Sciatic nerve (tissue), 2 donors: ENCODE data around the gene DDX28. TPM values are rescaled to one million over a fixed set of nuclear protein-coding genes. Genes with fewer than 3 reads are reported as not detected.
"Not testable (repeated sequence)": the region's sequence is repeated elsewhere in the genome, so short reads cannot be mapped to it uniquely, and the experiment has no call there.

ENCODE experiments used
- ATAC-seq: fragments of 200-7000 bp; cut with Tn5 transposase; one replicate; pipeline ENCODE4 v1.9.1; 2020; ENCODE audit warnings: mild to moderate bottlenecking, moderate library complexity
- DNase-seq: peaks from one replicate; pipeline ENCODE4 v3.0.0-alpha.2; 2020; ENCODE audit warnings: low spot score
- intact Hi-C: fragments of 100-400 bp; cut with DNase I; formaldehyde crosslinking; loops from one replicate; pipeline ENCODE4 v1.14.2; 2022
- total RNA-seq: library from RNA; stranded (reverse); fragmentation: NEBNext Ultra II Directional; extraction: Animal tissue kit (Norgen Biotek cat#: 25700); gene quantifications from one replicate; pipeline ENCODE4 v1.2.1, GENCODE V29; 2021
- donor health status: DM: no; HTN: no; CAD: no.
- donor health status: DM: no; HTN: no; CAD: no.

DDX28 gene
- total RNA-seq, 1 donor from 2014 or later: 6.3 TPM

DNA sequence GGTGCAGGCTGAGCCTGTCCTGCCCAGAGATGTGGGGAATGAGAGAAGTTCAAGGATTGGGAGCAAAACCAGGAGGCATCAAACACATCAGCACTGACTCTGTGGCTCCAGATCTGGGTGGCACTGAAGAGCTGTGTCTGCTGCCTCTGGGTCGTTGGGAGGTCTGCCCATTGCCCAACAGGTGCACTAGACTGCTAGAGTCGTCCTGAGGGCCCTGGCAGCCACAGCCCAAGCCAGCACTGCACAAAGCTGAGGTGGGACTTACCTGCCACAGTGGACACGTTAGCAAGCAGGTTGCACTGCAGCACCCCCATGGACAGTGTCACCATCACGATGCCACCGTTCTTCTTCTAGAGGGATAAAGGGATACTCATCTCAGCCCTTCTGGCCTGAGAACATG, 46.0 kb downstream of the DDX28 start:
- DNase-seq (no peak), ATAC-seq (no peak)
- intact Hi-C loops: no loop called here

DNA sequence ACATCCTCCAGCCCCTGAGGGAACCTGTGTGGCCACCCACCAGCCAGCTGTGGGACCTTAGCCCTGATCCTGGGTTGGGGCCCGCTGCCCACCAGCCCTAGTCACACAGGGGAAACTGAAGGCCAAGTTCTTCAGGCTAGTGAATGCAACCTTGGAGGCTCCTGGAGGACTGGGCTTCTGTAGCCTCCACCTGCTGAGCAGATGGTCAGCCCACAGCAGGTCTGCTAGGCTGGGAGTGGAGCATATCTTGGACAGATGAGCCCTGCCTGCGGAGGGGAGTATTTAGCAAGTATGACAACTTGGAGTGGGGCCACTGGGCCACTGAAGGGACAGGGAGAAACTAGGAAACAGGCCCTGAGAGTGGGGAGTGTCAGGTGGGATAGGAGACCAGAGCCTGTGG, 46.8 kb downstream of the DDX28 start:
- ATAC-seq: no peak

DNA sequence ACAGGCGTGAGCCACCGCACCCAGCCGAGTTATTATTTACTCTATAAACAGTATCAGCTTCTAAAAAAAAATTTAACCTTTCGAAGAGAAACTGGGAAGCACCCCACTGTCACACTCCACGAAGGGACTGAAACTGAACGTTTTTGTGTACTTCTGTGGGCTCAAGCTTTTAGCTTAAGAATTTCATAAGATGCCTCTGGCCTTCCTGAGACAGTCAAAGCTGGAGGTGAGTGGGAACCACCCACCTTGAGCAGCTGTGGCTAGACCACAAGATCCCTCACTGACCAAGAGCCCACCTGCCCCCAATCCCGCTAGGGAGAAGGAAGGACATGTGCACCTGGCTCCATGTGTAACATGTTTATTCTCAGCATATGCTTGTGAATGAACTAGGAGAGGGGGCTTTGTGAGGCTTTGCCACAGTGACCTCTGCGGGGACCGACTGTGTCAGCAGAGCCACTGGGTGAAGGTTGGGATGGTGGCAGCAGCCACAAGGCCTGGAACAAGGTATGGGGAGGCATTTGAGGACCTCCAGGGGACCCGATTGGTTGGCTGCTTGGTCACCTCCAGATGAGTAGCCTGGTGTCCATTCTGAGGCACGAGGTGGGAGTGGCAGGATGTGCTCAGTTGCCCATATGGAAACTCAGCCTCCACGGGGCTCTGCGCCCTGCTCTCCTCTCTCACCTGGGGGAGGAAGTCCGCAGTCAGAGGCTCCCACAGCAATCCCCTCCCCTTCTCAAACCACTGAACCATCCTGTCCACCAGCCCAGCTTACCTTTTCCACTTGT, 47.5 kb downstream of the DDX28 start:
- intact Hi-C loops: no loop called here
- DNase-seq (no peak), ATAC-seq (no peak)

More for the DNA sequence above, 46.8 kb downstream of the DDX28 start:
- no peak for DNase-seq
- intact Hi-C loops: no loop called here

DNA sequence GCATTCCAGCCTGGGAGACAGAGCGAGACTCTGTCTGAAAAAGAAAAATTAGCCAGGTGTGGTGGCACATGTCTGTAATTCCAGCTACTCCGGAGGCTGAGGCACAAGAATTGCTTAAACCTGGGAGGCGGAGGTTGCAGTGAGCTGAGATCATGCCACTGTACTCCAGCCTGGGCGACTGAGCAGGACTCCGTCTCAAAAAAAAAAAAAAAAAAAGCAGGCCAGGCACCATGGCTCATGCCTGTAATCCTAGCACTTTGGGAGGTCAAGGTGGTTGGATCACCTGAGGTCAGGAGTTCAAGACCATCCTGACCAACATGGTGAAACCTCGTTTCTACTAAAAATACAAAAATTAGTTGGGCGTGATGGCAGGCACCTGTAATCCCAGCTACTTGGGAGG, 50.7 kb downstream of the DDX28 start:
- DNase-seq, intact Hi-C loops, ATAC-seq: not testable (repeated sequence)

DNA sequence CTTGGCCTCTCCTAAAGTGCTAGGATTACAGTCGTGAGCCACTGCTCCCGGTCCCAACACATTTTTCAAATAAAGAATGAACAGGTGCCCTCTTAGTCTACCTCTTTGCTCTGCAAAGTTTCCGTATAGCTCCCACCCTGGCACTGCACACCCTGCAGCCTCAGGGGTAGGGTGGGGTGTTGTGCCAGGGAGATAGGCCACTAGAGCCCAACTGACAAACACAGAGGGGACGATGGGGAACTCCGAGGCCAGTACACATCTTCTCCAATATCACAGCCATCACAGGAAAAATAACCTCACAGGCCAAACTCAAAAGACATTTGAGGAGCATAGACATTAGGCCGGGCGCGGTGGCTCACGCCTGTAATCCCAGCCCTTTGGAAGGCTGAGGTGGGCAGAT, 51.9 kb downstream of the DDX28 start:
- intact Hi-C loops: no loop called here
- ATAC-seq (no peak), DNase-seq (no peak)

Other genes starting within 250 kb of the DDX28 start
- gene RANBP10, start 216.7 kb downstream of the DDX28 start, total RNA-seq: 21.7 TPM
- 1.5 TPM for gene TSNAXIP1, start 216.3 kb downstream of the DDX28 start, total RNA-seq
- 22.7 TPM for gene THAP11, start 180.9 kb downstream of the DDX28 start, total RNA-seq
- gene NUTF2, start 176.3 kb downstream of the DDX28 start, total RNA-seq: 59.2 TPM
- 45.1 TPM for gene CENPT, start 175.5 kb downstream of the DDX28 start, total RNA-seq
- gene EDC4, start 150.2 kb downstream of the DDX28 start, total RNA-seq: 40.2 TPM
- gene NRN1L, start 138.3 kb downstream of the DDX28 start, total RNA-seq: 1.6 TPM
- 27.4 TPM for gene PSKH1, start 130.0 kb downstream of the DDX28 start, total RNA-seq
- 0.98 TPM for gene CTRL, start 91.4 kb downstream of the DDX28 start, total RNA-seq
- 35.3 TPM for gene PSMB10, start 86.4 kb downstream of the DDX28 start, total RNA-seq
- gene LCAT, start 79.1 kb downstream of the DDX28 start, total RNA-seq: 46.2 TPM
- 115 TPM for gene SLC12A4, start 54.6 kb downstream of the DDX28 start, total RNA-seq
- not detected for gene DPEP3, start 42.7 kb downstream of the DDX28 start, total RNA-seq
- 4.4 TPM for gene DPEP2, start 23.7 kb downstream of the DDX28 start, total RNA-seq
- not detected for gene DPEP2NB, start 7.3 kb downstream of the DDX28 start, total RNA-seq
- 14.7 TPM for gene DUS2, start 52 bp upstream of the DDX28 start, total RNA-seq
- 66.4 TPM for gene NFATC3, start 62.1 kb upstream of the DDX28 start, total RNA-seq
- 0.36 TPM for gene ESRP2, start 212.9 kb upstream of the DDX28 start, total RNA-seq
- 17.4 TPM for gene PLA2G15, start 222.1 kb upstream of the DDX28 start, total RNA-seq
- gene SLC7A6, start 241.3 kb upstream of the DDX28 start, total RNA-seq: 75.5 TPM